Epithelial cell of proximal tubule (primary cell): ENCODE measurements around the gene NKD1. TPM values are rescaled to one million over a fixed set of nuclear protein-coding genes. Genes with fewer than 3 reads are reported as not detected.

Source experiments
- DNase-seq: peaks from one replicate; pipeline ENCODE4 v3.0.0-alpha.2; 2011; ENCODE audit warnings: low read depth
- H3K4me3 ChIP-seq: 2 replicates; pipeline ENCODE4 v1.5.1; 2011; ENCODE audit warnings: low read depth, mild to moderate bottlenecking, low read length
- total RNA-seq: library from RNA; depleted of rRNA; stranded (reverse); fragments of >200 nt; gene quantifications from 2 replicates; pipeline ENCODE4 v1.2.3, GENCODE V29; 2015
- TF ChIP-seq, protein P1 (sequence below): conservative IDR thresholded peaks from 2 replicates; pipeline ENCODE4 v1.5.1; 2012; ENCODE audit warnings: low read depth, mild to moderate bottlenecking, low read length

Gene NKD1
- total RNA-seq, 1 donor from 2014 or later, result not detected

DNA sequence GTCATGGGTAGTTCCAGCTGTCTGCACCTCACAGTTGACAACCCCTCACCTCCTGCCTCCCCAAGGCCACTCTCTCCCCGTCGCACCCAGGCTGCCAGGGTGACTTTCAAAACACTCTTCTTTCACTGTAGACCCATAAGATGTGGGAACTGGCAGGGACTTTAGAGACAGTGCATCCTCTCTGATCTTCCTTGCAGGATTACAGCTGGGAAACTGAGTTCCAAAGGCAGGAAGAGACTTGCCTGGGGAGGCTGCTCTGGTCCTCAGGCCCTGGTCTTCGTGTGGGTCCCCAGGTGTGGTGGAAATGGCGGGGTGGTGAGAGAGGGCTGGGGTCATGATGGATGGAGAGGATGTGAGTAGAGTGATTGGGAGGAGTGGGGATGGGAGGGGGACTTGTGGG is 21.9 kb upstream of the NKD1 start:
- no peak for DNase-seq
- H3K4me3 ChIP-seq, result no peak overlapping the region
- TF ChIP-seq, protein P1, sequence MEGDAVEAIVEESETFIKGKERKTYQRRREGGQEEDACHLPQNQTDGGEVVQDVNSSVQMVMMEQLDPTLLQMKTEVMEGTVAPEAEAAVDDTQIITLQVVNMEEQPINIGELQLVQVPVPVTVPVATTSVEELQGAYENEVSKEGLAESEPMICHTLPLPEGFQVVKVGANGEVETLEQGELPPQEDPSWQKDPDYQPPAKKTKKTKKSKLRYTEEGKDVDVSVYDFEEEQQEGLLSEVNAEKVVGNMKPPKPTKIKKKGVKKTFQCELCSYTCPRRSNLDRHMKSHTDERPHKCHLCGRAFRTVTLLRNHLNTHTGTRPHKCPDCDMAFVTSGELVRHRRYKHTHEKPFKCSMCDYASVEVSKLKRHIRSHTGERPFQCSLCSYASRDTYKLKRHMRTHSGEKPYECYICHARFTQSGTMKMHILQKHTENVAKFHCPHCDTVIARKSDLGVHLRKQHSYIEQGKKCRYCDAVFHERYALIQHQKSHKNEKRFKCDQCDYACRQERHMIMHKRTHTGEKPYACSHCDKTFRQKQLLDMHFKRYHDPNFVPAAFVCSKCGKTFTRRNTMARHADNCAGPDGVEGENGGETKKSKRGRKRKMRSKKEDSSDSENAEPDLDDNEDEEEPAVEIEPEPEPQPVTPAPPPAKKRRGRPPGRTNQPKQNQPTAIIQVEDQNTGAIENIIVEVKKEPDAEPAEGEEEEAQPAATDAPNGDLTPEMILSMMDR, result no peak

DNA sequence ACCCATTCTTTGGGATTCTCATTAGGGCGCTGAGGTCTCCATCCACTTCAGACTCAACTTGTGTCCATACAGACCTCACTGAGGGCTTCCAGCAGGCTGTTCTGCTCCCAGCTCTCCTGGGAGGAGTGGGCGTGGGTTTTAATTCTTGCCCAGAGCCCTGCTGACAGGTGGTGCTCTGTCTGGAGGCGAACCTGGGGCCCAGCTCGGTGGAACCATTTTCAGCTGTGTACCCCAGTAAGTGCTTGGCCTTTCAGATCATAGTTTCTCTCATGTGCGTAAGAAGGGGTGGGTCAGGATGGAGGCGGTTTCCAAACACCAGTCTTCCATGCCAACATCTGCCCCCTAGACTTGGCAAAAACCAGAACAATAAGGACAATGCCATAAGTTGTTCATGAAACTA is 21.4 kb upstream of the NKD1 start:
- TF ChIP-seq, protein P1, result no peak
- H3K4me3 ChIP-seq, result no peak overlapping the region
- DNase-seq, result no peak

DNA sequence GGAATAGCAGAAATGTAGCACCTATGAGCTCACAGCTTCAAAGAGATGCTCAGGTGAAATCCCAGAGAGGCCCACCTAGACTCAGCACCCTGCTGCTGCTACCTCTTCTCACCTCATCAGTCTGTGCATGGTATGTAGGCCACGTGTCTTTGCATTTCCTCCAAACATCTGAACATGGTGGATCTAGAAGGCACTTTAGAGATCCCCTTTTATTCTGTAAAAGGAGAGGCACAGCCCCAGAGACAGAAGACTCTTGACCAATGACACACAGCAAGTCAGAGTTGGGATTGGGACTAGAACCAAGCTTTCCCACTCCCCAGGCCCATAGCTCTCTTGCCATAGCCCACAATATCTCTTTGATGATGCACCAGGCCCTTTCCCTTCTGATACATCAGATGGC is 19.4 kb upstream of the NKD1 start:
- no peak for DNase-seq
- TF ChIP-seq, protein P1, result no peak
- no peak overlapping the region for H3K4me3 ChIP-seq

DNA sequence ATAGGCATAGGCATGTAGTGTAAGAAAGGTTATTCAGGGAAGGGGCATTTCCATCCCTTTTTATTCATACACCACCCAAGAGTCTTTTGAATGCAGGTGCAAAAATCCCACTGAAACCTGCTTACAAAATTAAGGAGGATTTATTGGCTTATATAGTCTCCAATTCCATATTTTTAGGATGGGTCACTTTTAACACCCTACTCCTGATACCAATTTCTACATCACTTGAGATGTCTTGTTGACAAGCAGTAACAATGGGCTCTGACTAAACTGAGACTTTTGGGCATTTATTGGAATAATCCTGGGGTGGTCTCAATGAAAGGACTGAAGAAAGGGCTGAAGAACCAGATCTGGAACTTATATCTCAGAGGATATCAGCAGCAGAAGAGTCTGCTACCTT is 18.9 kb upstream of the NKD1 start:
- TF ChIP-seq, protein P1, result no peak
- H3K4me3 ChIP-seq, result no peak overlapping the region
- DNase-seq, result no peak

DNA sequence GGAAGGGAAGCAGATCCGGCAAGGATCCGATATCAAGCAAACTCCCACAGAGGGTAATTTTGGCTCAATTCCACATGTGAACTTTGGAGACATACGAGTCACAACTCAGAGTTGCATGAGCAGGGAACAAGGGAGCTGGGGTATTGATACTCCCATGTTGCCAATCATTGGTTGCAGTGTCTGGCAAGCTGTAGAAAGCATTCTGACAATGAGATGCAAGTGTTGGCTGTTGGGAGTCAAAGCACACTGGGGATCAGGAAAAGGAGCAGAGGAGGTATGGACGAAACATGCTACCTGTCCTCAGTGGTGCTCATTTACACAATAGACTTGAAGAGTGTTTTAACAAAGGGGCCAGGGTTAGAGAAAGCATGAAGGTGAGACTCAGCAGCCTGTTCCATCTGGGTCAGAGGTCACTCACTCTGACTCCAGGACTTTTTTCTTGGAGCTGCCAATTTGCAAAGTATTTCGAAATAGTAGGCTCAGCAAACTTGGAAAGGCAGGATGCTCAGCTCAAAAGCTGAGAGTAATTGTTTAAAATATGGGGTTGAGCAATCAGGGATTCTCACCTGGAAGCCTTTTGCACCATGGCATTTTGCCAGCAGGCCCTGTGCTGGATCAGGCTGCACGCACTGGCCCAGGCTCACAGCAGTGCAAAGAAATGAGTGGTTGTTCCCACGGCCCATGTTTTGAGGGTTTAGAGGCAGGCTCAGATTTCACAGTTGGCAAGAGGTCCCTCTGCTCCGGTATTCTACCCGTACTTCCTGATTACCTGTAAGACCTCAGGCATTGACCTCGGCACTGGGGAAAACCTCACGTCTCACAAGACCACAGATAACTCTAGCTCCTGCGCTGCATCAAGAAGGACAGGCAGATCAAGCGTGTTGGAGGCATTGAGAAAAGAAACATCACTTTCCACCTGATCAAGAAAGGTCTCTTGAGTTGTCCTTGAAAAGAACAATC is 17.6 kb upstream of the NKD1 start:
- TF ChIP-seq, protein P1, result no peak
- H3K4me3 ChIP-seq, result no peak overlapping the region
- no peak for DNase-seq

DNA sequence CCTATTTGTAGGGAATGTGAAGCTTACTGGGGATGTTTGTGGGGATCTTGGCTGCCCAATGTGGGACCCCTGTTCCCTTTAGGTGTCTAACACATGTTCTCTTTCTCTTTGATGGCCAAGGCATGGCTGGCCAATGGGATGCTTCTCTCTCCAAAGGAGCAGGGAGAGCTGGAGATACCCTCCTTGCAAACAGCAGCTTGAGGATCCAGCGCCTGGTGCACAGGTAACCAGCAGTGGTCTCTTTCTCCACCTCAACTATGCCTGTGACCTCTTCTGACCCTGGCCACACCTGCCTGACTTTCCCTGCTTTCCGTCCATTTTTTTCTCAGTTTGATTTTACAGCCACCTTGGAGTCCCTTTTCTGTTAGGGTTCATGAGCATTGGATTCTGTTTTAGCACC is 16.8 kb upstream of the NKD1 start:
- TF ChIP-seq, protein P1, result no peak
- H3K4me3 ChIP-seq, result no peak overlapping the region
- DNase-seq, result no peak

DNA sequence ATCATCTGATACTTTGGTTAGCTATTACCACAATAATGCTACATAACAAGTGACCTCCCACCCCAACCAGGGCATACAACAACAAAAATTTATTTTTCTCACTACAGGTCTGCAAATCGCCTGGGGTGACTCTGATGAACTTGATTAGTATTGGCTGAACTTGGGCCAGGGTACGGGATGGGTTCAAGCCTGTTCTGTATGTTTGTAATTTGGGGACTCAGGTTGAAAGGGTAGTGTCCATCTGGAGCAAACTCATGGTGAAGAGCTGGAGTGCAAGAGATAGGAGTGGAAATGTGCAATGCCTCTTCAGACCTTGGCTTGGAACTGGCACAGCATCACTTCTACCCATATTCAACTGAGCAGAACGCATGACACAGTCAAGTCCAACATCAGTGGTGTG is 16.3 kb upstream of the NKD1 start:
- no peak overlapping the region for H3K4me3 ChIP-seq
- TF ChIP-seq, protein P1, result no peak
- no peak for DNase-seq
